HTERT RPE-1 (cell line): ENCODE results near the gene WDR77.

Experiments used
- in situ Hi-C: fragments of 300-500 bp; cut with MboI; formaldehyde crosslinking; loops from 4 replicates; pipeline ENCODE4 v1.14.3; 2020; ENCODE audit warnings: low sequenced_read_pairs

WDR77 gene

DNA sequence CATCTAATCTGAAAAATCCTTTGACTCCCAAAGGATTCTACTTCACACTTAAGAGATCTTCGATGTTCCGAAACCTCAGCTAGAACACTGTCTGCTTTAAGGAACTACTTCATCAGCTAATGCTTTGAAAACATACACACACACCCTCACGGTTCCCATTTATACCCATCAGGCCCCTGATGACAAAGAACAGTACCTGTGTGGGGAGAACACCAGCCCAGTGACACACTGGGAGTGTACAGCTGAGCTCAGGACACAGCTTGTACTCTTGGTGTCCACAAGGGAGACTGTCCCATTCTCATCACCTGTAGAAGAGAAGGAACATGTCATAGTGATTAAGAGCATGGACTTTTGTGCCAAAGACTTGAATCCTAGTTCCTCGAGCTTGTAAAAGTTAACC is 6.6 kb downstream of the WDR77 start:
- in situ Hi-C loops = no loop called here

DNA sequence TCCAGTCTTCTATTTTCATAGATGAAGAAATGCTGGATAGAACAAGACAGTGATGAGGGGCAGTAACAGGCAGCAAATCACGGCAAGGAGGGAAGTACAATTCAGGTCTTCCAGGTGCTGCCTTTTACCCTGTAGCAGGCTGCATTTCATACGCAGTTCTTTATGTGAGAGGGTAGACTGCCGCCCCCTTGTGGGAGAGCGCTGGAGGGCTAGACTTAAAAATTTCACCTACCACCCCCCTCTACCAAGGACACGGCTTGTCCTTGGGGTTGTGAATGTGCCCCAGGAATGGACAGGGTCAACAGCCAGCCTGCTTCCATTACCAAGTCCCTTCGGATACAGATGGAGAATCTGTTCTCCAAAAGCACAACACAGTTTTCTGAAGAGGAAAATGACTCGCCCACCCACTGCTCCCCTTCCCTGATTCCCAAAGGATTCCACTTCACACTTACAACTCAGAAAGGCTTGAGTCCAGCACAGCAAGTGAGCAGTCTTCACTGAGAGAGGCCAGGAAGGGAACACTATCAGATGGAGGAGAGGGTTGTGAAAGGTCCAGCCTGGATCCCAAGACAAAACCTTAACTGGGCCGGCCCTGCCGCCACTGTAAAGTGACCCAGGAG is 7.4 kb downstream of the WDR77 start:
- in situ Hi-C loops = no loop called here

DNA sequence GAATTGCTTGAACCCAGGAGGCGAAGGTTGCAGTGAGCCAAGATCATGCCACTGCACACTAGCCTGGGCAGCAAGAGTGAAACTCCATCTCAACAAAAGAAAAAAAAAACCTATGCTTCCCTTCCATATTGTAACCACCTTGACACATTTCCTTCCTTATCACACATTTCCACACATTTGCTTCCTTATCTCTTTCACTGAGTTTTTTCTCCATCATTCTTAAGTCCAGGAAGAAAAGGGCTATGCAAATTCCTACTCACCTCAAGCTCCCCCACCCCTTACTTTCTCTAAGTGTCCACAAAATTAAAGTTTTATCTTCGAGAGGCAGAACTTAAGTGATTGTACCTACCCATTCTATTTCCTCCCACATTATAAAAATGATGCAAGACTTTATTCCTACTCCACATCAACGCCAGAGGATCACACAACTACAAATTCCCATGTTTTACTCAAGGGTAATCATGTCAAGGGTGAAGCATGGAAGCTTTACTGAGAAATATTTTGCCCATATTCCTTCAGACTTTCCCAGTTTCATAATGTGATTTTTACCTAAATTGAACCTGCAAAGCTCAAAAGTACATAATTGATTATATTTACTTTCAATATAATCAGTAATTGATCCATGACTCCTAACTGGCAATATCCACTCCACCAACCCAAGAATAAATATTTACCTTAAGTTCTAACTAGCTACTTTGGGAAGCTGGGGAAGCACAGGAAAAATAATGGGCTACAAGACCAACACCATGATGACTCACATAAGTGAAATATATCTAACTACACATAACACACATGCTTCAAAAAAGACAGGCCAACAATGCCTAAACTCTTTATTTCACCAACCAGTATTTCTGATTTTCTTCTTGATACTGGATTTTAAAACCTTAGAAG is 9.3 kb downstream of the WDR77 start:
- in situ Hi-C loops = no loop called here

DNA sequence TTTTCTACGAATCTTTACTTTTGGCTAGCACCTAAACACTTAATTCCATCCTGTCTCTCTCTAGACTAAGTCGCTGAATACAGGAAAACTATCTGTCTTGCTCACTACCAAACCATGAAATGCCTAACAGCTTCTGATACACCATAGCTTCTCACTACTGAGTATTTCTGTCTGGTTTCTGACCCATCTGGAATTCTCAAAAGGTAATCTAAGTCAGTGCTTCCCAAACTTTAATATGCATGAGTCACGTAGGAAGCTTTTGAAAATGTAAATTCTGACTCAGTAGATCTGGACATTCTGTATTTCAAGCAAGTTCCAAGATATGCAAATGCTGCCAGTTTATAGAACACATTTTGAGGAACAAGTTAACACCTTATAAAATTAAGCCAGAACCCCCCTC is 12.3 kb downstream of the WDR77 start:
- in situ Hi-C loops = no loop called here

DNA sequence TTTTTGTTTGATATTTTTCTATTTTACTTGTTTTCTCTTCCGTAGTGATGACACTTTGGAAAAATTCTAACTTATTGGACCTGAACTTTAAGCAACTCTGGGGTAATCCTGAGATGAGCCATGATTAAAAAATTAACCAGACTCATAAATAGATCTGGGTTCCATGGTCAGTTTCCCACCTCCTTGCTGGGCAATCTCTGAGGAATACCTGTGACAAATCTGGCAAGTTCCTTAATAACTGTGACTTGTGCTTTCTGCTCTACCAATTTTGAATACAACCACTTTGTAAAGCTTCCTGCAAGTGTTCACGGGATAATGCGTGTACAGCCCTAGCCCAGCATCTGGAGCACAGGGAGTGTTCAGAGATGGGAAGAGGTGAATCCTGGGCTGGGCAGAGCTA is 24.8 kb downstream of the WDR77 start:
- in situ Hi-C loops = no loop called here

DNA sequence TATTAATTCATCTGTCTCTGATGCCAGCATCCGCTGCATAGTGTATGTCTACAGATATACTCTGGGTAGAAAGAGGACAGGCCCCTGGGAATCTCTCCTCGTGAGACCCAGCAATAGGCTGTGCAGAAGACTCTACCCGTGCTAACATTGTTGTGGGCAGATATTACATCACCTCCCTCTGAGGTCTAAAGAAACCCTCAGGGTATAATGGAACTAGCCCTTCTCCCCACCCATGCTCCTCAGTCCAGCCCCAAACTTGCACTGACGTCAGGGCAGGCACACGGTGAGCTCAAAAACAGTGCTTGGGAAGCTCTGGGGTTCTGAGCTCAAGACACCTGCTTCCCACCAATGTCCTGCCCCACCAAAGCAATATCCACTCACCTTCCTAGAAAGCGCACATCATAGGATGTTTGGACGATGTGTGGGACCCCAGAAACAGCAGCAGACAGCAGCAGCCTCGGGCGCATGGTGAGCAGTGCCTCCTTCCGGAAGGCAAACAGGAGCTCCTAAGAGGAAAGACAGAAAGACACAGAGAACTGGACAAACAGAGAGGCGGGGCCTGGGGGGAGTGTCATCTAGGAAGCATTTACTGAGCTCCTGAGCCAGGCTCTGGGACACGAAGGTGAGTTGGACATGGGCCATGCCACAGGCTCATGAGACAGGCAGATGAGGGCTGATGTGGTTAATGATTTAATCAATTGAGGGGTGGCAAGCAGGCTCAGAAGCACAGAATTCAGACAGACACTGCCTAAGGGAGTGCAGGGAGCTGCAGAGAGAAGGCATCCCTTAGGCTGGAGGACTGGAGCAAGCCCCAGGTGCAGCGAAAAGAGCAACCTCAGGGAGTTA is 26.3 kb downstream of the WDR77 start:
- in situ Hi-C loops = no loop called here

DNA sequence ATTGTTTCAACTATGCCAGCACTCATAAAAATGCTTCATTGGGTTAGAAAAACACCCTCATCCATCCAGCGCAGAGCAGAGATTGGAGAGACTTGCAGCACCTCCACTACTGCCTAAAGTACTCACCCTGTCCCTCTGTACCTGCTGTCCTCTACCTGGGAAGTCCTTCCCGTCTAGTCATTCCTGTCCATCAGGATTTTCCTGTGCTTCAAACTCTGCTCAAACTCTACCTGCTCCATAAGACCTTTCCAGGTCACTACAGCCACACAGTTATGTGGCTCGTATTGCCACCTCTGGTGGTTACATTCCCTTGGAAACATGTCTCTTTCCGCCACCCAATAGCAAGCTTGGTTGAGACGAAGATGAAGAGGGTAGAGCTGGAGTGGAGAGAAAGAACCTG is 28.7 kb downstream of the WDR77 start:
- in situ Hi-C loops = no loop called here

DNA sequence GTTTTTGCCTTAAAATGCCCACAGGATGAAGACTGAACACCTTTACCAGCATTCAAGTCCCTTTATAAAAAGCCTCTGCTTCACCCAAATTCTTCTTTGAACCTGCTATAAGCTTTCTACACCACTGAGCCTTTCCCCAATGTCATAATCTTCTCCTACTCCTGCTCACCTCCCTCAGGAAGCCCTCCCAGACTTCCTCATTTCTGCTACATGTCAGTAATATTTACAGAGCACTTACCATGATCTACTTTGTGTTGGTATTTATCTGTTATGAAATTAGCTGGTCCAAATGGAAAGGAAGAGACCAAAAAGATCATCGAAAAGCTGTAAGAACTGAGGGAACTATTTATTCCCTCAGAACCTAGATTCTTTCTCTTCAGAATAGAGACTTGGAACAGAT is 30.0 kb downstream of the WDR77 start:
- in situ Hi-C loops = no loop called here

DNA sequence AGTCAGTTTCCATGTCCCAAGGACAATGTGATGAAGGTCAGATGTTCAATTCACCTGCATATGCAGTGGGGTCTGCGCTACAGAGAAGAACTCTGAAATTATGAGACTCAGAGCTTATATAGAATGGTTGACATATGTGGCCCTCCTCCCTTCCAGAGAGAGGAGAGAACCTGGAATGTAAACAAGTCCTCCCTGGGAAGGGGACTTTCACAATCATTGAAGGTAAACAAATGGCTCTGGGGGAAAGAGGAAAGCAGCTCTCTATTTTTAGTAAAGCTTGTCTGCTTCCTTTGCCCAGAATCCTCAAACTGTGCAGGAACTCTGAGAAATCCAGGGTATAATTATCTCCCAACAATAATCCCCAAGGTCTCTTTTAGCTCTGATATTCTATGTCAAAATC is 31.3 kb downstream of the WDR77 start:
- in situ Hi-C loops = no loop called here

DNA sequence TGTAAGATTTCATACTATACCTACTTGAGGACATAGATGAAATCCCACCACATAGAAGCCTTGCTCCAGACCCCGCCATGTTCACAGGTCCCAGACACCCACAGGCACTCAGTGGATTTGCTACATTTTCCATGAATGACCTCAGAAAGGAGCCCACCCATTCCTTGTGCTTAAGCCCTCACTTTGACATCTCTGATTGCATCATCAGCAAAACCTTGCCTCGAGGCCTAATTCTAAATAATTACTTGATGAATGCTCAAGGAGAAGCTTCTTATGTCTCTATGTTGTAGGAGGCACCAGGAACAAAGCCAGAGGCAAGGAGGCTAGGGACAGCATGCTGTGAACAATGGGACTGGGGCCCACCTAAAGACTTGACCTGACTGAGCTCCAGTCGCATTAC is 33.6 kb downstream of the WDR77 start:
- in situ Hi-C loops = no loop called here

DNA sequence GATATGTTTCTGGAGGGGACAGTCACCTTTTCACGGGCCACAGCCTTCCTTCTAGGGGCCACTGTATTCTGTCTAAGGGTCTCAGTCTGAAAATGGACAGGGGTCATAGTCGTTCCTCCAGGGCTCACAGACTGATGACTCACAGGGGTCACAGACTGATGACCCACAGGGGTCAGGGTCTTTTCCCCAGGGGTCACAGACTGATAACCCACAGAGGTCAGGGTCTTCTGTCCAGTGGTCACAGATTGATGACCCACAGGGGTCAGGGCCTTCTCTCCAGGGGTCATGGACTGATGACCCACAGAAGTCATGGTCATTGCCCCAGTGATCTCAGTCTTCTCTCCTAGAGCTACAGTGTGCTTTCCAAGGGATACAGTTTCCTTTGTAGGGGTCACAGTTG is 34.3 kb downstream of the WDR77 start:
- in situ Hi-C loops = no loop called here

DNA sequence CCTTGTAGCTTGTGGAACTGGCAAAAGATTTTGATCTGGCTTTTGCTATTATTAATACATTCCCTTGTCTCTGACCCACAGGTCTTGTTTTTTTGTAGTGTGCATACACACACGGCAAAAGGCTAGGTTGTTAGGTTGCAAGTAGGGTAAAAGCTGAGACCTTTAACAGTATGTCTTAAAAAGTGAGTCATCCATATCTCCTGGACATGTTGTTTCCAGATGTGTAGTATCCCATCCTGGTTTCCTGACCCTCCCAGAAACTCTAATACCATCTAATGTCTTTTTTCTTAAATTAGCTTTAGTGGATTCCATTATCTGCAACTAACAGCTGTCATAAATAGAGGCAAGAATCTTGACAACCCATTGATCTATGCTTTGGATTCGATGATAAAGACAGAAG is 36.2 kb downstream of the WDR77 start:
- in situ Hi-C loops = no loop called here

DNA sequence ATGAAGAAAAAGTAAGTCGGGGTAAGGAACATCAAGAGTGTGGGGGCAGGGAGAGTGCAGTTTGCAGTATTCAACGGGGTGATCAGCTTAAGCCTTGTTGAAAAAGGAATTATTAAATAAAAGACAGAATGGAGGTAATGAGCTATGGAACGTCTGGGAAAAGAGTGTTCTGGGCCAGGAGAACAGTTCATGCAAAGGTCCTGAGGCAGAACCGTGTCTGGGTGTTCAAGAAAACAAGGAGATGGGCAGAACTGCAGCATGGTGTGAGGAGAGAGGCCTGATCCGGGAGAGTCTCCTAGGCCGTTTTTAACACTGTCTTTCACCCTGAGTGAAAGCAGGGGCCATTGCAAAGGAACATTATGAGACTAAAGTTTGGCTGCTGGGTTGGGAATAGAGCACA is 41.8 kb downstream of the WDR77 start:
- in situ Hi-C loops = no loop called here

DNA sequence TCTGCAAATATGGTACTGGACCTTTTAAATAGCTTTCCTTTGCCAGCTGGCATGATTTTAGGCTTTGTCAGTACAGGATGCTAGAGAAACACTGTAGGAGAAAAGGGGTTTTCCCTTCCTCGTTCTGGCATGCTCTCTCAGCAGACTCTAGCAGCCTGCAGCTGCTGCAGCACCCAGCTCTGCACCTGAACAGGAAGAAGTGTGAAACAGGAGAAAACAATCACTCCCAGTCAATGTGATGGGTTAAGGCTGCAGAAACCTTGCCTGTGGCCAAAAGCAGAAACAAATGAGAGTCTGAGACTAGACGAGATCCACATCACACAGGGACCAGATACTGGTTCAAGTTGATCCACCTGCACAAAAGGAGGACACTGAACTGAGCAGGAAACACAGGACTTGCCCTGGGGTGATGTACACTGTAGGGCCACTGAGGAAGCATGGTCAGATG is 42.7 kb downstream of the WDR77 start:
- in situ Hi-C loops = no loop called here

DNA sequence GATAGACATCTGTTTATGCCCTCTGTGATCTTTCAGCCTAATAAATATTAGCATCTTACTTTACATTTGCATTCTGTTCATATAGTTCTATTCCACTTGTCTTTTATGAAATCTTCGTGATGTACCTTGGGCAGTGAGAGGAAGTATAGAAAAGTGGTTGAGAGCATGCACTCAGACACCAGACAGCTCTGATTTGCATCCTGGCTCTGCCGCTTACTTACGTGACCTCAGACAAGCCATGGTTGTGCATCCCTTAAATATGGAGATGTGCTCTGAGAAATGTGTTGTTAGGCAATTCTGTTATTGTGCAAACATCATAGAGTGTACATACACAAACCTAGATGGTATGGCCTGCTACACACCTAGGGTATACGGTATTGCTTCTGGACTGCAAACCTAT is 44.5 kb downstream of the WDR77 start:
- in situ Hi-C loops = no loop called here

DNA sequence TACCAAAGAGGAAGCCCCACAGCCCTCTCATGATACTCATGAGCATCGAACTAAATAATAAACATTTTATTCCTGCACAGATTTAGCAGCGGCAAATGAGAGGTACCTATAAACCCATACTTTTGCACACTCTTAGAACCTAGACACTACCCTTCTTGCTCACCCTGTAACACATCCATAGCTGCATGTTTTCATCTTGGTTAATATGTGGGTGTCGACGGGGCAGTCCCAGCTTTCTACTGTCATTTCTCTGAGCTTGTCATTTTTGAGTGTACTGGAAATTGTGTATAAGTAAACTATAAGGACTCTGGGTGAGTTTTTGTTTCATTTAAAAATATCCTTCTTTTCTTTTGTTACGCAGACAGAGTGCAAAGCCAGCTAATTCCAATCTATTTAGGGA is 47.0 kb downstream of the WDR77 start:
- in situ Hi-C loops = no loop called here

DNA sequence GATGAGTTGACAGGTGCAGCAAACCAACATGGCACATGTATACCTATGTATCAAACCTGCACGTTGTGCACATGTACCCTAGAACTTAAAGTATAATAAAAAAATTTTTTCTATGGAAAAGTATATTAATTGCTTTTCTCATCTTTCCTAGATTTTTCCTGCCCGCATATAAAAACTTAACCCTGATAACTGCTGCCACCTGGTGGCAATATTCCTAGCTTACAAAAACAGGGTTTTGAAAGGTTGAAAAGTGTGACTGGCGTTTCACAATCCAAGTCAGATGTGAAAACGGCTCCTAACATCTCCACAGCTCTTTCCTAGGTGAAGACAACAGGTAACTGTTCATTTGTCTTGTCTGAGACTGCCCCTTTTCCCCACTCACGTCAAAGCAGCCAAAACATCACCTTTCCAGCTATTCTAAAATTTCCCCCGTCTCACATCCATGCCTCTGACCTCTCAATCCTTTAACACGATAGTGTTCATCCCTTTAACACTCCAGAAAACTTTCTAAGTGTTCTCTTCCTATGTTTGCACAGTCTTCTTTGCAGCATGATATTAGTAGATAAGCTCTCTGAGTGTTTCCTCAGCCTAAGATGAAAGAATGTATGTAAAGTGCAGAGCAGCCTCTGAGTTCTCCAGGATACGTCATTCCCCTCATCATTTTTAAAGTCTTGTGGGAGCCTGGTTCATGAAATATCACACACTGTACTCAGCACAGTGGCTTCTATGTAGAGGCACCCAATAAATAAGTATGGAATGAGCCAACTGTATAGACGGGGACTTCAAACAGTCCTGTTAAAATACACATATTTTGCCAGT is 49.1 kb downstream of the WDR77 start:
- in situ Hi-C loops = no loop called here

DNA sequence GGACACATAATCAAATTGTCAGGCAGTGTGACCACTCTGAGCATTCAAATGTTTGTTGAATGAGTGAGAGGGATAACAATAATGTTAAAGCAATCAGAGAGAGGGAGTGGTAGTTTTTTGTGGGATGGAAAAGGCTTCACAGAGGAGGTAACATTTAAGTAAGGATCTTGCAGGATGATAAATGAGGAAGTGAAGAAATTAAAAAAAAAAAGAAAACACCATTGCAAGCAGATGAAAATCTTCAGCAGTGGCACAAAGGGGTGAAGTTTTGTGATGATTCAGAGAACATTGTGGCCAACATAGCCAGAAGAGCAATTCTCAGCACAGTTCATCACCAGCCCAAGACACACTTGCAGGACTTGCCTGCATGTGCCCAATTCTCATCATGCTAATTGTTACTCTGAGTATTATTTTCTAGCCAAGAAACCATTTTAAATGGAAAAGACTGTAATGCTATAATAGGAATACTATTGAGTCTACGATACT is 56.6 kb downstream of the WDR77 start:
- in situ Hi-C loops = no loop called here

DNA sequence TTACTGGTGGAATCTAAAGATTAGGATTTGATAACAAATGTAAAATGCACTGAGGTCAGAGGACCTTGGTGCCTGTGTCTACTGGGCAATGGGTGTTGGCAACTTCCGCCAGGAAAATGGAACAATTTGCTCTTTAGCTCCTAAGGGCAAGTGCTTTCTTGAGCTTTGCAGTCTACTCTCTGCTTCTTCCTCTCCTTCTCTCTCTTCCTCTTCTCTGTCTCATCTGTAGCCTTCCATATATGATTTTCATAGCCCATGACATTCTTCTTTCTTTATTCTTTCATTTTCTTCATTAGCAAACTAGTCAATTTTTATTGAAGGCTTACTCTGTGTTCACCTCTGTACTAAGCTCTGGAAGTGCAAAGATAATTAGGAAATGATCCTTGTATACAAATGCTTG is 57.0 kb downstream of the WDR77 start:
- in situ Hi-C loops = no loop called here
